M059J (cell line): ENCODE measurements around the gene SH3BP5. TPM values are rescaled to one million over a fixed set of nuclear protein-coding genes. Genes with fewer than 3 reads are reported as not detected.

Source experiments
- DNase-seq: peaks from one replicate; pipeline ENCODE4 v3.0.0-alpha.2; 2012; ENCODE audit warnings: low read depth
- total RNA-seq: library from RNA; depleted of rRNA; stranded (reverse); fragments of >200 nt; shearing (Covaris generic); gene quantifications from 2 replicates; pipeline ENCODE4 v1.2.3, GENCODE V29; 2014

The SH3BP5 gene
- total RNA-seq, 1 experiment from 2014 or later = 9.2 TPM

DNA sequence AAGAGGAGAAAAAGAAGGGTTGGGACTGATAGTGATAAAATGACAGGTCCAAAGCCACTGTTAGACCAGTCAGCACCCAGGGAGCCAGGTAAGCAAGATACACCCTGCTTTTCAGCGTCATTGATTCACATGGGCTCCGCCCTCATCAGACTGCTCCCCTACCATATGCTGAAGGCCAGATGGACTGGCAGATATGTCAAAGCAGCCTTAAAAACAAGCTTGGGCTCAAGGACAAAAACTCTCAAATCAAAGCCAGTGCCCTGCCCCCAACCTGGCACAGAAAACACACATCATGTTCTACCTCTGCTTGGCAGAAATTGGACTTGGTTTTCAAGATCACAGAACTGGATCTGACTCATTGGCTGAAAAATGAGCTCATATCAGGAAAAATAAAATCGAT is 33.4 kb downstream of the SH3BP5 start:
- DNase-seq = no peak

DNA sequence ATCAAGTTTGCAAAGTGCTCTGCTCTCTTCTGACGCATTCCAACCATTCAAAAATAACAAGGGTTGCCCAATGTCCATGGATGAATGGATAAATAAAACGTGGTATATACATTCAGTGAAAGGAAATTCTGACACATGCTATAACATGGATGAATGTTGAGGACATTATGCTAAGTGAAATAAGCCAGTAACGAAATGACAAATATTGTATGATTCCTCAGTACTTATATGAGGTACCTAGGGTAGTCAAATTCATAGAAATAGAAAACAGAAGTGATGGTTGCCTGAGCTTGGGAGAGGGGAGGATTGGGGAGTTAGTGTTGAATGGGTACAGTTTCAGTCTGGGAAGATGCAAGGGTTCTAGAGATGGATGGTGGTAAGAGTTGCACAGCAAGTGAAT is 33.9 kb downstream of the SH3BP5 start:
- no peak for DNase-seq

- no peak for DNase-seq
Observed at GRCh38 chr3:15297608-15298350, 34.6 kb downstream of the SH3BP5 start.

- DNase-seq = peak; percentile 82
Observed at GRCh38 chr3:15295506-15295905, 36.9 kb downstream of the SH3BP5 start.

- peak; percentile 41 for DNase-seq
Observed at GRCh38 chr3:15294929-15295328, 37.5 kb downstream of the SH3BP5 start.

GRCh38 chr3:15292765-15293522 is 39.4 kb downstream of the SH3BP5 start:
- DNase-seq = peak; percentile 92

GRCh38 chr3:15291589-15292541 is 40.5 kb downstream of the SH3BP5 start:
- peak; percentile 48 for DNase-seq

- no peak for DNase-seq
Observed at GRCh38 chr3:15290736-15291135, 41.6 kb downstream of the SH3BP5 start.

DNA sequence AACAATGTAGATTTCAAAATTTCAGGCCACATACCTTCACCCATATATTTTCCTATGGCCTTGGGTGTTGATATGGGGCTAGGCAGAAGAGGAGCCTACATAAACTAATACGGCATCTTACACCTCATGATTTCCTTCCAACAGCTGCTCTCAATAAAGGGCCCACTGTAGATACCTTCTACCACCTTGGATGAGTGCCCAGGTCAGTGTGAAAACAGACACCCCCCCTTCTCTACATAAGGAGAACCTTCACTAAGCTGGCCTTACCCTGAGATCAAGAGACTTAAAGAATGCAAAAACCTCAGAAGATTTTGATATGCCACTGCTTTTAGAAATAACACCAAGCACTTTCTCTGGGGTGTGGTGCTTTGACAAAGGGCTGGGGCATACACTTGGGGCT is 42.7 kb downstream of the SH3BP5 start:
- no peak for DNase-seq

DNA sequence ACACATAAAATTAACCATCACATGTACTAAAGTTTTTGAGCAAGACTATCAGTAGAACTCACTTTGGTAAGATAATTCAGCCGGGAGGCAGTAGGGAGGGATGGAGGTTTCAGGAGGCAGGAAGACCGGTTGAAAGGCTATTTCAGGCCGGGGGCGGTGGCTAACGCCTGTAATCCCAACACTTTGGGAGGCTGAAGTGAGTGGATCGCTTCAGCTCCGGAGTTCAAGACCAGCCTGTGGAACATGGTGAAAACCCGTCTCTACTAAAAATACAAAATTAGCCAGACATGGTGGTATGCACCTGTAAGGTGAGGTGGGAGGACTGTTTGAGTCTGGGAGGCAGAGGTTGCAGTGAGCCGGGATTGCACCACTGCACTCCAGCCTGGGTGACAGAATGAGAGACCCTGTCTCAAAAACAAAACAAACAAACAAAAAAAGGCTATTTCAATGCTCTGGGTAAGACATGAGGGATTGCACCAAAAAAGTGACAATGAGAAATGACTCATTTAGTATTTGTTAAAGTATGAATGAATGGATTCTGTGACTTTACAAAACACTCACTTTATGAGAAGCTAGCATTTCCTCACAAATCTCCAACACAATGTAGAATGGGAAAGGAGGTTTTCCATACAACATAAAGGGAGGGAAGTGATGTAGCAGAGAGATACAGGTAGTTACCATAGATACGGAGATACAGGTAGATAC is 43.9 kb downstream of the SH3BP5 start:
- DNase-seq = no peak

DNA sequence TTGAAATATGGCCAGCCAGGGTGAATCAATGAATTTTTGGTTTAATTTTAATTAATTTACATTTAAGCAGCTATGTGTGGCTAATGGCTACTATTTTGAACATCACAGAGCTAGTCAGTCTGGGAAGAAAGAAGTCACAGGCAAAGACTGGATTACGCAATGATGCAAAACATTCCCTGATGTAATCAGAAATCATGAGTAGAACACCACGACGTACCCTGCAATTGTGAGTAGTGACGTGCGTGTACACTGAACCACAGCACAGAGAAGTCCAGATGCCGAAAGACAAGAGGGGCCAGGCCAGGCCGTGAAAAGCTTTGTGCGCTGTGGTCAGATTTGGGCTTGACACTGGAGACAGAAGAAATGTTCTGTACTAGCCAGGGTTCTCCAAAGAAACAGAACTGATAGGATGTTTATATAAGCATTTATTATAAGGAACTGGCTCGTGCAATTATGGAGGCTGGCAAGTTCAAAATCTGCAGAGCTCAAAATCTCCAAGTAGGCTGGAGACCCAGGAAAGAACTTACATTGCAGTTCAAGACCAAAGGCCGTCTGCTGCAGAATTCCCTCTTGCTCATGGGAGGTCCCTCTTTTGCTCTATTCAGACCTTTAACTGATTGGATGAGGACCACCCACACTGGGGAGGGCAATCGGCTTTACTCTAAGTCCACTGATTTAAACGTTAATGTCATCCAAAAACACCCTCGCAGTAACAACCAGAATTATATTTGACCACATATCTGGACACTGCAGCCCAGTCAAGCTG is 44.6 kb downstream of the SH3BP5 start:
- no peak for DNase-seq

DNA sequence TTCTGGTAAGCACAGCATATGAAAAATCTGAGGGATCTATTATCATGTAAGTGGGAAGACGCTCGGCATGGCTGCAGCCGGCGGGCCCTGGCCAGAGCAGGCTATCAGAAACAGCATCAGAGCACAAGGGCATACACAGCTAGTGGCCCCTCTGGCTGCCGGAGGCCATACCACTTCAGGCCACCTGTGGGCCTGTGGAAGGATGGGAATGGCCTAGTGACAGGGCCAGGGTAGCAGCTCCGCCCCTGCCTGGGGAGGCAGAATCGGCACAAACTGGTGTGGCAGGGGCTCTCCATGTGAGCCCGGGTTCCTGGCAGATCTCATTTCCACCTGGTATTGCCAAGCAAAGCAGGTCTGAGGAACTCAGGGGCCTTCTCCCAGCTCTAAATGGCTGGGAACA is 46.4 kb downstream of the SH3BP5 start:
- no peak for DNase-seq

DNA sequence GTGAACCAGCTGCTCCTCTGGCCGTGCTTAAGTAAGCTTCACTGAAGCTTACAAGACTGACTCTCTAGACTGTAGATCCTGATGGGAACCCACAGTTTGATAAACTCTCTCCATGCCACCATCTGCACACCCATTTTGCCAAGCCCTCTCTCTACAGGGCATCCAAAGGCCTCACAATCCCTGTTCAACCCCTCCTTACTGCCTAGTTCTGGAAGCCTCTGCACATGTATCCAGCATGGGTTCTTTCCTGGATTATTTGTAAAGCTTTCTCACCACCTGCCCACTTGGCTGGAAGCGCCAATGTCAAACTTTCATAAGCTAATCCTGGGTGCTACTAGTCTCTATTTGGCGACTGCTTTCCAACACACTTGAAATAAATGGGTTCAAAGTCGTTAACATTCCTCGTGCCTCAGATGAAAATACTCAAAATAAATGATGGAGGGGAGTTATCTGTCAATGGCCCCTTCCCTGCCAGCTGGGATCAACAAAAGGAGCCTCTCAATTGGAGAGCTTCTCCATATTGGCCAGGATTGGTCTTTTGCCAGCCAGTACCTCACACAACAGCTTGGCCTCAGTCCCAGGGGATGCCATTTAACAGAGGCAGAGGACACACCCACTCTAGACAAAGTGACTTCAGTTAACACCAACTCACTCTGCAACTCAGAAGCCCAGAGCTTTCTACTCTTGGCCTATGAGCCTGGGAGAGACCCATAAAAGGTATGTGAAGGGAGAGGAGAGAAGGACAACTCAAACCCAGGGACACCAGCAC is 48.1 kb downstream of the SH3BP5 start:
- DNase-seq = peak; percentile 62

DNA sequence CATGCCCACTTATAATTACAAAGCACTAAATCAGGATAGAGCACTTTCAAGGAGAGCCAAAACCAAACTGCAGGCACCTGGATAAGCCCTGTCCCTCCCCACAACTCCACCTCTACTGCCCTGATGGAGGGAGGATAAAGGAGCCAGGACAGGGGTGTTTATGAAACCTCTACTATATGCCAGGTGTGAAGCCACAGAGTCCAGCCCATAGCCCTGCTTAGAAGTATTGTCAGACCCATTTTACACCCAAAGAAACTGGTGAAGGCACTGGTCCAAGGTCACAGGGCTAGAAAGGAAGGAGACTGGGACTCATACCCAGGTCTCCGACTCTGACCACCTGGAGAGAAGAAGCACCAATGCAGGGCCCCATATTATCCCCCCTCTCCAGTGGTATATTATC is 48.7 kb downstream of the SH3BP5 start:
- DNase-seq = no peak

DNA sequence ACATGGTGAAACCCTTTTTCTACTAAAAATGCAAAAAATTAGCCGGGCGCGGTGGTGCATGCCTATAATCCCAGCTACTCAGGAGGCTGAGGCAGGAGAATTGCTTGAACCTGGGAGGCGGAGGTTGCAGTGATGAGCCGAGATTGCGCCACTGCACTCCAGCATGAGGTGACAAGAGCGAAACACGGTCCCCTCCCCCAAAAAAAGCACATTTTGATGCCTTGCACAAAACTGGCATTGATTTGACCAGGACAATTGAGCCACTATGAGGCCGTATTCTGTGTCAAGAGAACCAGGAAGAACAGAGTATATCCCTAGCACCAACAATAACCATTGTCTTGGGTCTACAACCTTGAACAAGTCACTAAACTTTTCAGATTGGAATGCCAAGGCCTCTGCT is 50.6 kb downstream of the SH3BP5 start:
- DNase-seq = no peak

GRCh38 chr3:15280853-15281532 is 51.4 kb downstream of the SH3BP5 start:
- DNase-seq = no peak

GRCh38 chr3:15279671-15280402 is 52.5 kb downstream of the SH3BP5 start:
- DNase-seq = no peak

GRCh38 chr3:15279205-15279604 is 53.2 kb downstream of the SH3BP5 start:
- DNase-seq = no peak
